T-helper 1 cell treated with Interleukin-12 subunit alpha and Interleukin-12 subunit beta and Interleukin-4 antibody, amounts not matched to agents 30 μg/mL and 1 μg/mL, for 36 hours (primary cell): ENCODE data around the gene ZC3H12C.

Experiments
- H3K27ac Mint-ChIP-seq: one replicate; pipeline ENCODE4 v1.8.0; 2021; ENCODE audit warnings: mild to moderate bottlenecking, mixed read lengths
- H3K27me3 Mint-ChIP-seq: one replicate; pipeline ENCODE4 v1.8.0; 2021; ENCODE audit warnings: low read depth, mixed read lengths
- H3K36me3 Mint-ChIP-seq: one replicate; pipeline ENCODE4 v1.8.0; 2021; ENCODE audit warnings: low read depth, mixed read lengths
- H3K4me1 Mint-ChIP-seq: one replicate; pipeline ENCODE4 v1.8.0; 2021; ENCODE audit warnings: low read depth, mixed read lengths
- H3K4me3 Mint-ChIP-seq: one replicate; pipeline ENCODE4 v1.8.0; 2021; ENCODE audit warnings: mild to moderate bottlenecking, moderate library complexity, mixed read lengths
- H3K9me3 Mint-ChIP-seq: one replicate; pipeline ENCODE4 v1.8.0; 2021; ENCODE audit warnings: mixed read lengths

Gene ZC3H12C

DNA sequence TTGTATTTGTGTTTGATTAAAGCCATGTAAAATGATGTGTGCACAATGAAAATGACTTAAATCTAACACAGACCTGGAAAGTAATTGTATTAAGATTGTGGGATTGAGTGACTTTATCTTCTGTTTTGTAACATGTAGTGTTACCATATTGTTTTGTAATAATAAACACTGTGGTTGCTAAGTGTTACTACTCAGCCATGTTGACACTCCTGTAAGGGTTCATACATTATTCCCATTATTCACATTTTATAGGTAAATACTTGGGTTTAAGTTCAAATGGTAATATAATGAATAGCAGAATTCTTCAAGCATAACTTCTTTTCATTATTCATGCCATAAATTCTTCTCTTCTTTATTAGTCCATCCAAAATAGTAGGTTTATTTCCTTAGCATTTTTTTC, 69.0 kb downstream of the ZC3H12C start:
- no peaks in the 10 kb centered on the region for H3K36me3 Mint-ChIP-seq
- H3K27ac Mint-ChIP-seq = no peak overlapping the region
- H3K9me3 Mint-ChIP-seq = no peaks in the 10 kb centered on the region
- no peaks in the 10 kb centered on the region for H3K4me1 Mint-ChIP-seq
- peaks cover 10% of the 10 kb centered on the region for H3K27me3 Mint-ChIP-seq
- no peak overlapping the region for H3K4me3 Mint-ChIP-seq

DNA sequence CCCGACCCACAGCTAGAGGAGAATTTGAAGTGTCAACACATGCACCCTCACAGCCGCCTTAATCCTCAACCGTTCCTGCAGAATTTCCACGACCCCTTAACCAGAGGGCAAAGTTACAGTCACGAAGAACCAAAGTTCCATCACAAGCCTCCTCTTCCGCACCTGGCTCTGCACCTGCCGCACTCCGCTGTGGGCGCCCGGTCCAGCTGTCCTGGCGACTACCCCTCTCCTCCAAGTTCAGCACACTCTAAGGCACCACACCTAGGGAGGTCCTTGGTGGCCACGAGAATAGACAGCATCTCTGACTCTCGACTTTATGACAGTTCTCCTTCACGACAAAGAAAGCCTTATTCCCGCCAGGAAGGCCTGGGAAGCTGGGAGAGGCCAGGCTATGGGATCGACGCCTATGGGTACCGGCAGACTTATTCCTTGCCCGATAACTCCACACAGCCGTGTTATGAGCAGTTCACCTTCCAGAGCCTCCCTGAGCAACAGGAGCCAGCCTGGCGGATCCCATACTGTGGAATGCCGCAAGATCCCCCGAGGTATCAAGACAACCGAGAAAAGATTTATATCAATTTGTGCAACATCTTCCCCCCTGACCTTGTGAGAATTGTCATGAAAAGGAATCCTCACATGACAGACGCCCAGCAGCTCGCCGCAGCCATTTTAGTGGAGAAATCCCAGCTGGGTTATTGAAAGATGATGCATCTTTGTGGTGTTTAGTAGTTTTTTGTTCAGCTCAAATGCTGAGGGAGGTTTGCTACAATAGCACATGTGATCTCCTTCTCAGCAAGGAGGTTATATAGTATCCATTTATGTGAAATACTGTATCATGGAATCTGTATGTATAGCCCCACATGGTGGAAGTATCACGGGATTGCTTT, 72.1 kb downstream of the ZC3H12C start:
- no peak overlapping the region for H3K27ac Mint-ChIP-seq
- no peak overlapping the region for H3K4me3 Mint-ChIP-seq
- H3K36me3 Mint-ChIP-seq = no peaks in the 10 kb centered on the region
- H3K4me1 Mint-ChIP-seq = no peaks in the 10 kb centered on the region
- H3K9me3 Mint-ChIP-seq = no peaks in the 10 kb centered on the region
- H3K27me3 Mint-ChIP-seq = peaks cover 17% of the 10 kb centered on the region

DNA sequence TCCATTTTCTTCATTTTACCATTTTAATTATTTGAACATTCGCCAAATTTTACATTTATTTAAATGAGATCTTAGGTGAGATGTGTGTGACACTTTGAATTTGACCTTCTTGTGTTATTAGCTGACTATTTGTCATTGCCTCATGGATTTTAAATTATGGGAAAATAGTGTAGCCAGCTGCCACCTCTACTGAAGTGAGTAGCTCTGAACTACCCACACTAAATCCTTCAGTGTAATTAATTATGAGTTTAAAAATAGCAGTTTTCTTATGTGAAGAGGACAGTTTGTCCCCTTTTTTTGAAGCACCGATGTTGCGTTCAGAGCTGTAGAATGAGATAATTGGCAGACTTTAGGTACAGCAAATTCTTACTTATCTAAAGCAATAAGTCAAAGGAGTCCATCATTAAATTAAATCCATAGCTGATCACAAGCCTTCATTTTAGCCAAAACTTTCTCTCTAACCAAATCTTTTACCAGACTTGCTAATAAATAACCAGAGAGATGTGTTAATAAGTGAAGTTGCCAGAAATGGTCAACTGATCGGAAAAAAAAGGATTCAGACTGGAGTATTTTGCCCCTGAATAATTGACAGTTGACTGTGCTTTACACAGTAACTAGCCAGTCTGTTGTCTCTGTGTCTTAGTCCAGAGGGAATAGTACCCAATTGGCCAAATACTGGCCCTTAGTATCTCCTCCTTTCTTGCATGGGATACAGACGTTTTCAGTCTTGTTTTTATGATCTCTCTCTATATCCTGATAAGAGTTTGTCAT, 75.0 kb downstream of the ZC3H12C start:
- Mint-ChIP-seq H3K4me1 (no peaks in the 10 kb centered on the region), H3K9me3 (no peaks in the 10 kb centered on the region), H3K27me3 (peaks cover 25% of the 10 kb centered on the region), H3K36me3 (no peaks in the 10 kb centered on the region), H3K27ac (no peak overlapping the region), H3K4me3 (no peak overlapping the region)

DNA sequence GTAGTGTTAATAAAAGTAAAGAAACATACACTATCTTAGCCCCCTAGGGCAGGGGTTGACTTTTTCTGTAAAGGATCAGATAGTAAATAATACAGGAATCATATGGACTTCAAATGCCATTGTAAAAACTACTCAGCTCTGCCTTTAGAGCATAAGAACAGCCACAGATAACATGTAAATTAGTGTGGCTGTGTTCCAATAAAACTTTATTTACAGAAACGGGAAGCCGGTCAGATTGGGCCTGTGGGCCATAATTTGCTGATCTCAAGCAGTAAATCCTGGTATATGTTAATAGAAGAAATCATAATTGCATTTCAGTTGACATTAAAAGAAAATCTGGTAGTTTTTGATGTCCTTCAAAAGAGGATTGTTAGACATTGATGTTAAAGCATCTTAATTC, 76.5 kb downstream of the ZC3H12C start:
- H3K4me1 Mint-ChIP-seq = peaks cover 5% of the 10 kb centered on the region
- H3K27ac Mint-ChIP-seq = no peak overlapping the region
- H3K9me3 Mint-ChIP-seq = no peaks in the 10 kb centered on the region
- H3K36me3 Mint-ChIP-seq = no peaks in the 10 kb centered on the region
- H3K27me3 Mint-ChIP-seq = peaks cover 33% of the 10 kb centered on the region
- H3K4me3 Mint-ChIP-seq = no peak overlapping the region

DNA sequence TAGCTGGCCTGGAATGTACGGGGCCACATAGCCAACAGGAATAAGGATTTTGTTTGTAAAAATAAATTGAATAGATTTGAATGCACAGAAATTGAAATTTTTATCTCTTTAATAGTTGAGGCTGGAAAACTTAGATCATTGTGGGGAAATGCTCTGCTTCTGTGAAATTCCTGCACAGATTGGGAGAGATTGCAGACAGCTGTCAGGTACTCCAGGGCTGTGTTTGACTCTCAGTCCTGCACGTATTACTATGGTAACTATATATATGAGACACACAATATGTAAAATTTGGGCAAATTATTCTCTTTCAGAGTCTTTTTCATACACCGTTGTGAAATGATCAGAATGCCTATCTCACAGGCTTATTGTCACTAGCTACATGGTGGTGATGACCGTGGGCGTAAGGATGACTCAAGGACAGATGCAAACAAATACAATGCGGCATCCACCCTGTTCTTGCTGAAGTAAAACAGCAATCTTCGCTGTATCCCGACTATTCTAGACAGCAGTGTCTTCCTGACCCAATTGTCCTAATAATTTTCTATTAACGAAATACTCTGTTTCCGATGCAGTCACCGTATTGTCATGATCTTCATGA, 79.4 kb downstream of the ZC3H12C start:
- Mint-ChIP-seq H3K9me3 (no peaks in the 10 kb centered on the region), H3K4me3 (no peak overlapping the region), H3K27me3 (peaks cover 31% of the 10 kb centered on the region), H3K36me3 (no peaks in the 10 kb centered on the region), H3K4me1 (peaks cover 5% of the 10 kb centered on the region), H3K27ac (no peak overlapping the region)

DNA sequence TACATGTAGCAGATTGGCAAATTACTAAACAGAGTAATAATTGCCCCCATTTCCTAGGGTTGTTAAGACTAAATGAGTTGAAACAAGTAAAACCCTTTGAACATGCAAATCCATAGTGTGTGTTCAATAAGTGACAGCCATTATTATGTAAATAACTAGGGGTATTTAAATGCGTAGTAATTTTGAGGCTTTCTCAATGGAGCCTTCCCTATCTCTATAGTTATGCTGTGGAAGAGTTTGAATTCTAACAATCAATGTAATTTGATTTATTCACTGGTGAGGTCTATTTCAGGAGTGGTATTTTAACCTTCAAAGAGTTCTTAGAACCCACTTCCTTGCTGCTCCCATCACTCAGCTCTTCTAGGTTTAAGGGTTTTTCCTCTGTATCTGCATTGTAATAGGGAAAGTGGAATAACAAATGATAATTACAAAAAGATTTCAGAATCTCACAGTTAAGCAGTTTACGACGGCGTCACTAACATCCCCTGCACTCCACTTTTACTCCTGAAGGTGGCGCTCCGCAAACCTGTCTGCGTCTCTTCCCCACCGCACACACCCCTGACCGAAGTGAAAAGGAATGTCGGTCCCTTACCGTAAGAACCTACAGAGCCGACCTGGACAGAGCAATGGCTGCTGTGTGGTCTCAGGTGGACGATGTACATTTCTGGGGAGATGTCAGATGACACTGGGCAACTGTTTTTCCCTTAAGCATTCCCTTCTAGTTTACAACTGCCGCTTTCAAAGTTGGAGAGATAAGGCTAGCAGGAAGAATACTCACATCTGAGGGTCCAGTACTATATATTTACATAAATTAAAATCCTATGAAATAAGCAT, 80.8 kb downstream of the ZC3H12C start:
- peak overlapping the region; percentile 16 for H3K4me3 Mint-ChIP-seq

DNA sequence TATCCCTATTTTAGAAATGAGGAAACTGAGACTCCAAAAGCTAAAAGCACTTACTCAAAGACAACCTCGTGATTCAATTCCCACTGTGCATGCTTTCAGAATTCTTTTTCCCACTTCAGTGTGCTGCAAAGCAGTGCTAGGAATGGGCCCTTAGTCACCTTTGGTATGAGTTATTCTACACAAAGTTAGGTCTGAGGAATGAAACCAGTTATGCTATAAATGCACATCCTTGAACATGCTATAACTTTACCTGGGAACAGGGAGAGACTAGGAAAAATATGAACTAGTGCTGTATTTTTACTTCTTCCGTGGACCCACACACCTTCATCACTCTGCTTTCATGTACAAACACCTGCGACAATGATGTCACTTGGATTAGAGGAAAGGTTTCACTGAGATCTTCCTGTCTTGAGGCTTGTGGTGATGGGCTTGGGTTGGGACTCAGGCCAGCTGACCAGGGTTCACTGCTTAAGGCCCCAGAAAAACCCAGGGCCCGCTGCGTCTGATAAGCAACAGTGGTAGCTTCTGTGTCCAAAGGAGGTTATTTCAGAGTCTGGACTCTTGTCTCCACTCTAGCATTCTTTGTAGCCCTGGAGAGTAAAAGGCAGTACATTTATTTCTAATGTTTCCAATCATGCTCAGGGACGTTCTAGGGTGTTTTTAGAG, 81.6 kb downstream of the ZC3H12C start:
- no peaks in the 10 kb centered on the region for H3K36me3 Mint-ChIP-seq
- H3K9me3 Mint-ChIP-seq = no peaks in the 10 kb centered on the region
- peaks cover 5% of the 10 kb centered on the region for H3K4me1 Mint-ChIP-seq
- H3K27me3 Mint-ChIP-seq = peaks cover 20% of the 10 kb centered on the region
- H3K27ac Mint-ChIP-seq = no peak overlapping the region
- no peak overlapping the region for H3K4me3 Mint-ChIP-seq

More for the DNA sequence above, 80.8 kb downstream of the ZC3H12C start:
- Mint-ChIP-seq H3K9me3 (no peaks in the 10 kb centered on the region), H3K27ac (no peak overlapping the region), H3K36me3 (no peaks in the 10 kb centered on the region), H3K27me3 (peaks cover 20% of the 10 kb centered on the region), H3K4me1 (peaks cover 5% of the 10 kb centered on the region)

DNA sequence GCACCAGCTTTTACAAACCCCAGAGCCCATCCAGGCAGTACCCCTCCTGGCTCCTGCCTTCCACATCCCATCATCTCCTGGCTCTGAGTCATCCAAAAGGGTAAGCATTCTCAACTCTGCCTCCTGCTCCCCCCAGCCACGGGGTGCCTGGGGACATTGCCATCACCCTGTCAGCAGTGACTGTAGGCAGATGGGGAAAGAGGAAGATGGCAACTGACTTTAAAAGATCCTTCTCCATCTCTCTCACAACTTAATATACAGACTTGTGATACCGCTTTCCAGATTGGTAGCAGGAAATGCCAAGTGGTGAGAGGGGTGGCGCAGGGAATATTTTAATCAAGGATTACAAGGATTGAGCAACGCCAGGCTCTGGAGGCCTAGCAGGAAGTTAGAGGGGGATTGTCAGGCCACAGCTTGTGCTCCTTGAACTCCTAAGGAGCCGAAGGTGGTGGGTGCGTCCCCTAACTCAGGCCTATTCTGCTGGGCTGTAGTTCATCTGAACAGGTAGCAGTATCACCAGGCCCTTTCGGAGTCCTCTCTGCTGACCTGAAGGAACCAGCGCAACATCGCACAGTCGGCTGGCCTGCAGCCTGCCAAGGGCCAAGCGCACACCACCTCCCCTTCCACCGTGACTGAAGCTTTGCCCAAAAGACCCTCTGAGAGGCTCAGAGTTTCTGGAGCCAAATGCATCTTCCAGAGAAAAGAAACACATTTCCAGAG, 83.3 kb downstream of the ZC3H12C start:
- Mint-ChIP-seq H3K9me3 (no peaks in the 10 kb centered on the region), H3K27ac (no peak overlapping the region), H3K36me3 (no peaks in the 10 kb centered on the region), H3K27me3 (peaks cover 19% of the 10 kb centered on the region), H3K4me3 (no peak overlapping the region), H3K4me1 (peaks cover 7% of the 10 kb centered on the region)

DNA sequence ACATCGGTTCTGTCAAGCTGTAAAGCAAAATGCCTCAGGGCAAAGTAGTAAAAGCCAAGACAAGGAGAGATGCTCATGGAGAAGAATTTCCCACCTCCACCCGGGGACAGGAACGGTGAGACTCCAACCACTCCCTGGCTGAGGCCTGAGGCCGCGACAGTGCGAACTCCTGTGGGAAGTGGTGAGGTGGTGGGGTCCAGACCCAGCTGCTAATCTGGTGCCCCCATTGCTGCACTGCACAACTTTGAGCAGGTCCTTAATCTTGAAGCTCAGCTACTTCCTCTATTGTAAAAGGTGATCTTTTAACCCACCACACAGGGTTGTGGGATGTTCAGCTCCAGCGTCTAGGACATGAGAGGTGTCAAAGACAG, 83.9 kb downstream of the ZC3H12C start:
- Mint-ChIP-seq H3K4me1 (peaks cover 7% of the 10 kb centered on the region), H3K27ac (no peak overlapping the region), H3K9me3 (no peaks in the 10 kb centered on the region), H3K36me3 (no peaks in the 10 kb centered on the region), H3K4me3 (no peak overlapping the region), H3K27me3 (peaks cover 16% of the 10 kb centered on the region)

DNA sequence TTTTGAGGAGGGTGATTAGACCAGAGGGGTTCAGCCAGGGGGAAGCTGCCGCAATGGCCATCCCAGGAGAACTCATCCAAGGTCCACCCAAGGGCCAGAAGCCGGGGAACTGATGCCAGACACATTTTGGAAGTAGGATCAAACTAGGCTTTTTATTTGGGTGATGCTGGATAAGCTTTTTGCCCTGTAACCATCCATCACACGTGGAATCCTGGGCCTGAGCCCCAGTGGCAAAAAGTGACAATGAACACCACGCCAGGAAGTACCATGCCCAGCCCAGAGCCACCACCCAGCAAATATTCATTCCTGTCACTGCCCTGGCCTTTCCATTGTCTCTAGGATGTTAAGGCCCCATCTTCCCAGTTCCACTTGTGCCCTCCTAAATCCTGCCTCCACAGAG, 85.9 kb downstream of the ZC3H12C start:
- H3K36me3 Mint-ChIP-seq = no peaks in the 10 kb centered on the region
- no peak overlapping the region for H3K4me3 Mint-ChIP-seq
- no peaks in the 10 kb centered on the region for H3K9me3 Mint-ChIP-seq
- H3K4me1 Mint-ChIP-seq = peaks cover 4% of the 10 kb centered on the region
- H3K27ac Mint-ChIP-seq = no peak overlapping the region
- peaks cover 7% of the 10 kb centered on the region for H3K27me3 Mint-ChIP-seq

DNA sequence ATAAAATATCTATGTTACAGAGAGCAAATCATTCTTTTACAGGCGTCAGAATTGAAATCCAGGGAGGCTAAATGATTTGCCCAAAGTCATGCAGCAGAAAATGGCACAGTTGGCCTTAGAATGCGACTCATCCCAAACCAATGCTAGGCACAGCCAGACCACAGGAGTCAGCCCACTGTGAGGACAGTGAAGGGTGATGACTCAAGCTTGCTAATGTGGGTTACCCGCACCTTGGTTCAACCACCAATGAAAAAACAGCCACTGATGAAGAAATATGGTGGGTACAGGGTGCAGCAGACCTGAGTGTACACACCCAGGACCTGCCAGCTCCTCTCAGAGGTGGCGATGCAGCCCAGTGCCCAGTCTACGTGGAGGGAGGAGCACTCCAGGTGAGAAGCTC, 89.7 kb downstream of the ZC3H12C start:
- H3K4me3 Mint-ChIP-seq = no peak overlapping the region
- peaks cover 3% of the 10 kb centered on the region for H3K27me3 Mint-ChIP-seq
- no peaks in the 10 kb centered on the region for H3K36me3 Mint-ChIP-seq
- H3K9me3 Mint-ChIP-seq = no peaks in the 10 kb centered on the region
- peaks cover 2% of the 10 kb centered on the region for H3K4me1 Mint-ChIP-seq
- H3K27ac Mint-ChIP-seq = no peak overlapping the region

DNA sequence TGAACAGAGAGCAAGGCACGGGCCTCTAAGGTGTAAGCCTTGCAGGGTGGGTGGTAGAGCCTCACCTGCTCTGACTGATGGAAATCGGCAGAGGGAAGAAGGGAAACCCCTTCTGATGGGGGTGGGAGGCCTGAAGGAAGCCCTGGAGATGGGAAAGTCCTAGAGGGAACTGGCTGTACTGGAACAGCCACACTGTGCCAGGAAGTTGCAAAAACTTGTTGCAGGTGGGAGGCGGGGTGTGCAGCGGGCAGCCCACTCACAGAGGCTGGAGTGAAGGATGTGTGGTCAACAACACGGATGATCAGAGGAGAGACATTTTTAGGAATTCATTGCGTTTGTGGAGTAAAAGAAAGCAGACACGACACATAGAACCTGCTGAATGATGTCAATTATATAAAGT, 91.3 kb downstream of the ZC3H12C start:
- Mint-ChIP-seq H3K27ac (no peak overlapping the region), H3K4me1 (peaks cover 2% of the 10 kb centered on the region), H3K36me3 (no peaks in the 10 kb centered on the region), H3K4me3 (no peak overlapping the region), H3K27me3 (peaks cover 5% of the 10 kb centered on the region), H3K9me3 (no peaks in the 10 kb centered on the region)

DNA sequence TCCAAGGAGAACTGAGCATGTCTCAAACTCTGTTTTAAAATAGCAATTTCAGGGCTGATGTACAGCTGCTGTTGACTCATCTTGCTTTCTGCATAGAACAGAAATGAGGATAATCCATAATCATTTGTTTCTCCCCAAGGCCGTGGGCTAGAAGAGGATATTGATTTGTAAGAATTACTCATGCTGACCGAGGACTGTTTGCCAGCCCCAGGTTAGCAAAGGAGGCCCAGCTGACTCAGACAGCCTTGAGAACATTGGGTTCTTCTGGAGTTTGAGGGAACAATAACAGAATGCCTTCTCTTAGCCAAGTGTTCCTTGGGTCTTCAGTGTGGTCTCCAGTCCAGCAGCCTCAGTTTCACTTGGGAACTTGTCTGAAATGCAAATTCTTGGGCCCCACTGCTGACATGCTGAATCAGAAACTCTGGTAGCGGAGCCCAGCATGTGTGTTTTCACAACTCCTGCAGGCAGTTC, 92.0 kb downstream of the ZC3H12C start:
- no peaks in the 10 kb centered on the region for H3K9me3 Mint-ChIP-seq
- H3K4me1 Mint-ChIP-seq = peaks cover under 1% of the 10 kb centered on the region
- no peaks in the 10 kb centered on the region for H3K36me3 Mint-ChIP-seq
- no peak overlapping the region for H3K27ac Mint-ChIP-seq
- no peak overlapping the region for H3K4me3 Mint-ChIP-seq
- H3K27me3 Mint-ChIP-seq = peaks cover 7% of the 10 kb centered on the region
